HL-60 (cell line): ENCODE data around the gene ZFYVE9.

Experiments
- DNase-seq, 2 experiments: peaks; one replicate each; pipeline ENCODE4 v3.0.0-alpha.2; 2010 to 2020; ENCODE audit warnings: low read depth in 1 of 2, low spot score in 1 of 2
- H3K27ac ChIP-seq: fragments of 250-450 bp; sonication (Bioruptor Pico); replicated peaks from 2 replicates; pipeline ENCODE4 v1.5.1; 2020; ENCODE audit warnings: mild to moderate bottlenecking, moderate library complexity
- H3K27me3 ChIP-seq: fragments of 250-450 bp; sonication (Bioruptor Pico); 2 replicates; pipeline ENCODE4 v1.5.1; 2021; ENCODE audit warnings: mild to moderate bottlenecking, moderate library complexity; ENCODE audit not compliant: insufficient read depth, poor library complexity, severe bottlenecking
- H3K4me3 ChIP-seq: replicated peaks from 2 replicates; pipeline ENCODE4 v1.5.1; 2011; ENCODE audit warnings: mild to moderate bottlenecking, control low read depth, low read length; ENCODE audit not compliant: insufficient read depth
- GABPA ChIP-seq: IDR thresholded peaks from 2 replicates; pipeline ENCODE4 v1.6.1; 2012; ENCODE audit warnings: low read depth
- POLR2AphosphoS5 ChIP-seq: IDR thresholded peaks from 2 replicates; pipeline ENCODE4 v1.6.1; 2012; ENCODE audit warnings: low read depth
- SPI1 ChIP-seq: IDR thresholded peaks from 2 replicates; pipeline ENCODE4 v1.6.1; 2012; ENCODE audit warnings: low read depth, mild to moderate bottlenecking, borderline replicate concordance
- TF ChIP-seq, protein P1 (sequence below): IDR thresholded peaks from one replicate; pipeline ENCODE4 v1.5.1; 2011; ENCODE audit warnings: low read length, control low read depth, inconsistent platforms; ENCODE audit not compliant: insufficient read depth
- TF ChIP-seq, protein P2 (sequence below): IDR thresholded peaks from 2 replicates; pipeline ENCODE4 v1.6.1; 2012; ENCODE audit warnings: low read depth; ENCODE audit not compliant: insufficient replicate concordance

Gene ZFYVE9

GRCh38 chr1:52356818-52357355, 215.0 kb downstream of the ZFYVE9 start:
- H3K4me3 ChIP-seq = no peak overlapping the region
- H3K27me3 ChIP-seq = no peaks in the 10 kb centered on the region
- TF ChIP-seq, protein P1, sequence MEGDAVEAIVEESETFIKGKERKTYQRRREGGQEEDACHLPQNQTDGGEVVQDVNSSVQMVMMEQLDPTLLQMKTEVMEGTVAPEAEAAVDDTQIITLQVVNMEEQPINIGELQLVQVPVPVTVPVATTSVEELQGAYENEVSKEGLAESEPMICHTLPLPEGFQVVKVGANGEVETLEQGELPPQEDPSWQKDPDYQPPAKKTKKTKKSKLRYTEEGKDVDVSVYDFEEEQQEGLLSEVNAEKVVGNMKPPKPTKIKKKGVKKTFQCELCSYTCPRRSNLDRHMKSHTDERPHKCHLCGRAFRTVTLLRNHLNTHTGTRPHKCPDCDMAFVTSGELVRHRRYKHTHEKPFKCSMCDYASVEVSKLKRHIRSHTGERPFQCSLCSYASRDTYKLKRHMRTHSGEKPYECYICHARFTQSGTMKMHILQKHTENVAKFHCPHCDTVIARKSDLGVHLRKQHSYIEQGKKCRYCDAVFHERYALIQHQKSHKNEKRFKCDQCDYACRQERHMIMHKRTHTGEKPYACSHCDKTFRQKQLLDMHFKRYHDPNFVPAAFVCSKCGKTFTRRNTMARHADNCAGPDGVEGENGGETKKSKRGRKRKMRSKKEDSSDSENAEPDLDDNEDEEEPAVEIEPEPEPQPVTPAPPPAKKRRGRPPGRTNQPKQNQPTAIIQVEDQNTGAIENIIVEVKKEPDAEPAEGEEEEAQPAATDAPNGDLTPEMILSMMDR = no peak
- TF ChIP-seq, protein P2, sequence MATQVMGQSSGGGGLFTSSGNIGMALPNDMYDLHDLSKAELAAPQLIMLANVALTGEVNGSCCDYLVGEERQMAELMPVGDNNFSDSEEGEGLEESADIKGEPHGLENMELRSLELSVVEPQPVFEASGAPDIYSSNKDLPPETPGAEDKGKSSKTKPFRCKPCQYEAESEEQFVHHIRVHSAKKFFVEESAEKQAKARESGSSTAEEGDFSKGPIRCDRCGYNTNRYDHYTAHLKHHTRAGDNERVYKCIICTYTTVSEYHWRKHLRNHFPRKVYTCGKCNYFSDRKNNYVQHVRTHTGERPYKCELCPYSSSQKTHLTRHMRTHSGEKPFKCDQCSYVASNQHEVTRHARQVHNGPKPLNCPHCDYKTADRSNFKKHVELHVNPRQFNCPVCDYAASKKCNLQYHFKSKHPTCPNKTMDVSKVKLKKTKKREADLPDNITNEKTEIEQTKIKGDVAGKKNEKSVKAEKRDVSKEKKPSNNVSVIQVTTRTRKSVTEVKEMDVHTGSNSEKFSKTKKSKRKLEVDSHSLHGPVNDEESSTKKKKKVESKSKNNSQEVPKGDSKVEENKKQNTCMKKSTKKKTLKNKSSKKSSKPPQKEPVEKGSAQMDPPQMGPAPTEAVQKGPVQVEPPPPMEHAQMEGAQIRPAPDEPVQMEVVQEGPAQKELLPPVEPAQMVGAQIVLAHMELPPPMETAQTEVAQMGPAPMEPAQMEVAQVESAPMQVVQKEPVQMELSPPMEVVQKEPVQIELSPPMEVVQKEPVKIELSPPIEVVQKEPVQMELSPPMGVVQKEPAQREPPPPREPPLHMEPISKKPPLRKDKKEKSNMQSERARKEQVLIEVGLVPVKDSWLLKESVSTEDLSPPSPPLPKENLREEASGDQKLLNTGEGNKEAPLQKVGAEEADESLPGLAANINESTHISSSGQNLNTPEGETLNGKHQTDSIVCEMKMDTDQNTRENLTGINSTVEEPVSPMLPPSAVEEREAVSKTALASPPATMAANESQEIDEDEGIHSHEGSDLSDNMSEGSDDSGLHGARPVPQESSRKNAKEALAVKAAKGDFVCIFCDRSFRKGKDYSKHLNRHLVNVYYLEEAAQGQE = no peak
- TF ChIP-seq POLR2AphosphoS5 = no peak
- TF ChIP-seq SPI1 = no peak
- no peak for TF ChIP-seq GABPA

GRCh38 chr1:52357397-52357796, 215.5 kb downstream of the ZFYVE9 start:
- no peaks in the 10 kb centered on the region for H3K27me3 ChIP-seq
- no peak overlapping the region for H3K27ac ChIP-seq
- H3K4me3 ChIP-seq = no peak overlapping the region
- TF ChIP-seq POLR2AphosphoS5 (no peak), GABPA (no peak), SPI1 (no peak)
- TF ChIP-seq, protein P1 = no peak
- TF ChIP-seq, protein P2 = no peak
- DNase-seq = no peak

More at GRCh38 chr1:52356818-52357355, 215.0 kb downstream of the ZFYVE9 start:
- H3K27ac ChIP-seq = no peak overlapping the region
- DNase-seq = no peak

DNA sequence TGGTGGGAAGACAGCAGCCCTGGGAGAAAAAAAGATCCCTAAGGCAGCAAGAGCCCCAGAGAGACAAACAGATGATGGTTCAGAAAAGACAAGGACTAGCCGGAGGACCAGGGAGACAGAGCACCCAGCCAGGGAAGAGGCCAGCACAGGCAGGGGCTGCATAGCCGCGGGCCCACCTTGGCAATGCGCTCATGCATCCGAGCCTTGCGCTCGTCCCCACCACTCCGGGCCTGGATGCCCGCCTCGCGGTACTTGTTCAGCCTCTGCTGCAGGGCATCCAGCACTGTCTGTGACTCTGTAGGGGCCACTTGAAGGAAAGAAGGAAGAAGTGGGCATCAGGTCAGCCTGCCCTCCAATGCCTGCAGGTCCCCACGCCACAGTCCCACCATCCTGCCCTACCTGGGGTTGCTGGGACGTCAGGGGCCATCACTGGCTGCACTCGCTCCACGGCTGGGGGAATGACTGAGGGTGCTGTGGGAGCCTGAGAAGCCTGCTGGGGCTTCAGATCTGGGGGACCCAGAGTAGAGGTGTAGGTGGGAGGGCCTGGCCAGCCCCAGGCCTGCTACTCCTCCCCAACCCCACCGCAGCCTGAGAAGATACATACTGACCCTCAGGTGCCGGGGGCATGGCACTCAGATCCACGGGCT, 217.1 kb downstream of the ZFYVE9 start:
- TF ChIP-seq, protein P1 = no peak
- TF ChIP-seq SPI1 = no peak
- no peak for TF ChIP-seq GABPA
- no peak for TF ChIP-seq POLR2AphosphoS5
- TF ChIP-seq, protein P2 = no peak
- H3K27me3 ChIP-seq = no peaks in the 10 kb centered on the region
- H3K27ac ChIP-seq = no peak overlapping the region
- no peak for DNase-seq
- no peak overlapping the region for H3K4me3 ChIP-seq
